Measurements from ENCODE around the gene CGB3. TPM values are rescaled to one million over a fixed set of nuclear protein-coding genes. Genes with fewer than 3 reads are reported as not detected.

CGB3 gene
- total RNA-seq, 1 donor from 2014 or later = not detected

Small RNA genes lying within 50 kb of the gene (microRNA-seq; reads per million reads assigned to microRNA genes)
- 1.4 reads per million, percentile 3 among the genes with 10 or more reads in this experiment for gene MIR6798 (ENCODE audit: unreplicated experiment)

Other genes with a start within 250 kb of the CGB3 start
- 22.3 TPM for gene BCAT2, start 213.3 kb downstream of the CGB3 start, total RNA-seq (ENCODE audit: unreplicated experiment)
- gene HSD17B14, start 187.8 kb downstream of the CGB3 start, total RNA-seq (ENCODE audit: unreplicated experiment) = 1.0 TPM
- 9.4 TPM for gene PLEKHA4, start 155.7 kb downstream of the CGB3 start, total RNA-seq (ENCODE audit: unreplicated experiment)
- 106 TPM for gene PPP1R15A, start 151.9 kb downstream of the CGB3 start, total RNA-seq (ENCODE audit: unreplicated experiment)
- not detected for gene TULP2, start 125.6 kb downstream of the CGB3 start, total RNA-seq (ENCODE audit: unreplicated experiment)
- 115 TPM for gene NUCB1, start 124.0 kb downstream of the CGB3 start, total RNA-seq (ENCODE audit: unreplicated experiment)
- not detected for gene DHDH, start 90.6 kb downstream of the CGB3 start, total RNA-seq (ENCODE audit: unreplicated experiment)
- gene BAX, start 69.5 kb downstream of the CGB3 start, total RNA-seq (ENCODE audit: unreplicated experiment) = 87.7 TPM
- 875 TPM for gene FTL, start 59.0 kb downstream of the CGB3 start, total RNA-seq (ENCODE audit: unreplicated experiment)
- 69.0 TPM for gene GYS1, start 31.0 kb downstream of the CGB3 start, total RNA-seq (ENCODE audit: unreplicated experiment)
- gene RUVBL2, start 30.4 kb downstream of the CGB3 start, total RNA-seq (ENCODE audit: unreplicated experiment) = 60.9 TPM
- gene LHB, start 7.2 kb downstream of the CGB3 start, total RNA-seq (ENCODE audit: unreplicated experiment) = not detected
- not detected for gene CGB2, start 7.6 kb upstream of the CGB3 start, total RNA-seq (ENCODE audit: unreplicated experiment)
- not detected for gene CGB1, start 12.6 kb upstream of the CGB3 start, total RNA-seq (ENCODE audit: unreplicated experiment)
- not detected for gene CGB5, start 19.5 kb upstream of the CGB3 start, total RNA-seq (ENCODE audit: unreplicated experiment)
- gene CGB8, start 24.8 kb upstream of the CGB3 start, total RNA-seq (ENCODE audit: unreplicated experiment) = not detected
- gene CGB7, start 33.4 kb upstream of the CGB3 start, total RNA-seq (ENCODE audit: unreplicated experiment) = not detected
- not detected for gene NTF4, start 40.5 kb upstream of the CGB3 start, total RNA-seq (ENCODE audit: unreplicated experiment)
- gene KCNA7, start 48.4 kb upstream of the CGB3 start, total RNA-seq (ENCODE audit: unreplicated experiment) = not detected
- 300 TPM for gene SNRNP70, start 61.1 kb upstream of the CGB3 start, total RNA-seq (ENCODE audit: unreplicated experiment)
- gene LIN7B, start 90.0 kb upstream of the CGB3 start, total RNA-seq (ENCODE audit: unreplicated experiment) = 32.6 TPM
- 3.2 TPM for gene C19orf73, start 94.8 kb upstream of the CGB3 start, total RNA-seq (ENCODE audit: unreplicated experiment)
- 104 TPM for gene PPFIA3, start 95.2 kb upstream of the CGB3 start, total RNA-seq (ENCODE audit: unreplicated experiment)
- gene HRC, start 131.1 kb upstream of the CGB3 start, total RNA-seq (ENCODE audit: unreplicated experiment) = 26.6 TPM
- gene TRPM4, start 133.5 kb upstream of the CGB3 start, total RNA-seq (ENCODE audit: unreplicated experiment) = 54.1 TPM

Data from glutamatergic neuron (in vitro differentiated cells).